ENCODE data around the gene DCLRE1C.

Gene DCLRE1C

DNA sequence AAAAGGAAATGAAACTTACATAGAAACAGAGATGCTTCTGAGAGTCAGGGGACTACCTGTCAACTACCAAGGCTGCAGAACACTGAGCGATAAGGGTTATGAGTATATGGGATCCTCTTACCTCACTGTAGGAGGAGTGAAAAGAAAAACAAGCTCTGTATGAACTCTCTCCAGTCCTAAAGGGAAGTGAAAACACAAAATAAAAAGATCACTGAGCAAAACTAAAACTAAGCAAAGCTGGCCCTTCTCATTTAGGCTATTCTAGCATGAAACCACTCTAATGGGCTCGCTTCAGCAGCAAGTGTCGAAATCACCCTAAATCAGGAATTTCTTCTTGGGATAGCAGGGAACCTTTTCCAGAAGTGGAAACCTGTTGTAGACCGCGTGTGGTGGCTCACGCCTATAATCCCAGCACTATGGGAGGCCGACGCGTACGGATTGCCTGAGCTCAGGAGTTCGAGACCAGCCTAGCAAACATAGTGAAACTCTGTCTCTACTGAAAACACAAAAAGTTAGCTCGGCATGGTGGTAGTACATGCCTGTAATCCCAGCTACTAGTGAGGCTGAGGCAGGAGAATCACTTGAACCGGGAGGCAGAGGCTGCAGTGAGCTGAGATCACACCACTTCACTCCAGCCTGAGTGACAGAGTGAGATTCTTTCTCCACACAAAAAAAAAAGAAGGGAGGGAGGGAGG lies 27.0 kb downstream of the DCLRE1C start:
- DNase-seq (ENCODE audit: insufficient read length, low spot score) (no peak), FAIRE-seq (no peak)
- TF ChIP-seq, protein P1, sequence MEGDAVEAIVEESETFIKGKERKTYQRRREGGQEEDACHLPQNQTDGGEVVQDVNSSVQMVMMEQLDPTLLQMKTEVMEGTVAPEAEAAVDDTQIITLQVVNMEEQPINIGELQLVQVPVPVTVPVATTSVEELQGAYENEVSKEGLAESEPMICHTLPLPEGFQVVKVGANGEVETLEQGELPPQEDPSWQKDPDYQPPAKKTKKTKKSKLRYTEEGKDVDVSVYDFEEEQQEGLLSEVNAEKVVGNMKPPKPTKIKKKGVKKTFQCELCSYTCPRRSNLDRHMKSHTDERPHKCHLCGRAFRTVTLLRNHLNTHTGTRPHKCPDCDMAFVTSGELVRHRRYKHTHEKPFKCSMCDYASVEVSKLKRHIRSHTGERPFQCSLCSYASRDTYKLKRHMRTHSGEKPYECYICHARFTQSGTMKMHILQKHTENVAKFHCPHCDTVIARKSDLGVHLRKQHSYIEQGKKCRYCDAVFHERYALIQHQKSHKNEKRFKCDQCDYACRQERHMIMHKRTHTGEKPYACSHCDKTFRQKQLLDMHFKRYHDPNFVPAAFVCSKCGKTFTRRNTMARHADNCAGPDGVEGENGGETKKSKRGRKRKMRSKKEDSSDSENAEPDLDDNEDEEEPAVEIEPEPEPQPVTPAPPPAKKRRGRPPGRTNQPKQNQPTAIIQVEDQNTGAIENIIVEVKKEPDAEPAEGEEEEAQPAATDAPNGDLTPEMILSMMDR (IDR thresholded peaks at IDR 0.05; ENCODE audit: insufficient read depth, missing control alignments) = no peak

DNA sequence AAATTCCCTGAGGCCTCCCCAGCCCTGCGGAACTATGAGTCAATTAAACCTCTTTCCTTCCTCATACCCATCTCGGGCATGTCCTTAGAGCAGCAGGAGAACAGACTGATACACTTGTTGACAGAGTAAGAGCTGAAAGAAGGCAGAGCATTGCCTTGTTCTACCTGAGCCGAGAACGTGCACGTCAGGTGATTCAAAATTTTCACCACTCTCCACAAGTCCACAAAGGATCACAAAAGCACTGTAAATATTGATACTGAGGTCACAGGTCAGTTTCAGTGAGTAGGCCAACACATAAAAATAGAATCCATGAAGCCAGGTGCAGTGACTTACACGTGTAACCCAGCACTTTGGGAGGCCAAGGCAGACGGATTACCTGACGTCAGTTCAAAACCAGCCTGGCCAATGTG lies 27.8 kb downstream of the DCLRE1C start:
- TF ChIP-seq, protein P1 (IDR thresholded peaks at IDR 0.05; ENCODE audit: insufficient read depth, missing control alignments) = no peak
- FAIRE-seq (no peak), DNase-seq (ENCODE audit: insufficient read length, low spot score) (no peak)

DNA sequence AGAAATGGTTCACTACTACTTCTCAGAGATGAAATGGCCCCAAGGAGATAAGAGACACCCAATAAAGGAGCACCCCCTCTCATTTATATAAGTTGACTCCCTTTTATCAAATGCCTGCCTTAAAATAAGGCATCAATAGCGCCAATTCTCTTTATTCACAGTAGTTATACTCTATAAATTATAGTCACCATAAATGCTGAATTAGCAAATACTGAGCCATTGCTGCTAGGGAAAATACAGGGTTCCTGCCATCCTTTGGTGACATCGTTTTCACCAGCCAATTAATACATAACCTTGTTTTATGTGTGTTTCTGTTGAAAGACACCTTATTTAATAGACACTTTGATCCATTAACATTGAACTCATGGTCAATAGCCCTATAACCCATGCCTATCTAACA lies 28.6 kb downstream of the DCLRE1C start:
- FAIRE-seq (no peak), DNase-seq (ENCODE audit: insufficient read length, low spot score) (no peak)

GRCh38 chr10:14924013-14924412 lies 29.9 kb downstream of the DCLRE1C start:
- TF ChIP-seq, protein P1 (IDR thresholded peaks at IDR 0.05; ENCODE audit: insufficient read depth, missing control alignments) = no peak
- no peak for FAIRE-seq

More for the DNA sequence above, 28.6 kb downstream of the DCLRE1C start:
- TF ChIP-seq, protein P1 (IDR thresholded peaks at IDR 0.05; ENCODE audit: insufficient read depth, missing control alignments) = no peak

GRCh38 chr10:14918964-14919363 lies 34.9 kb downstream of the DCLRE1C start:
- TF ChIP-seq, protein P1 (IDR thresholded peaks at IDR 0.05; ENCODE audit: insufficient read depth, missing control alignments) = no peak
- DNase-seq (ENCODE audit: insufficient read length, low spot score) = no peak
- no peak for FAIRE-seq

More at GRCh38 chr10:14924013-14924412, 29.9 kb downstream of the DCLRE1C start:
- no peak for DNase-seq (ENCODE audit: insufficient read length, low spot score)

GRCh38 chr10:14917827-14918226 lies 36.1 kb downstream of the DCLRE1C start:
- TF ChIP-seq, protein P1 (IDR thresholded peaks at IDR 0.05; ENCODE audit: insufficient read depth, missing control alignments) = no peak
- DNase-seq (ENCODE audit: insufficient read length, low spot score) (no peak), FAIRE-seq (no peak)

GRCh38 chr10:14916600-14916999 lies 37.3 kb downstream of the DCLRE1C start:
- DNase-seq (ENCODE audit: insufficient read length, low spot score) (no peak), FAIRE-seq (no peak)
- TF ChIP-seq, protein P1 (IDR thresholded peaks at IDR 0.05; ENCODE audit: insufficient read depth, missing control alignments) = no peak

Data from D721Med (cell line).